Melanocyte of skin (primary cell): Measurements from ENCODE around the gene ZNF134. TPM values are rescaled to one million over a fixed set of nuclear protein-coding genes. Genes with fewer than 3 reads are reported as not detected.

ENCODE experiments used
- total RNA-seq, 2 donors: library from RNA; depleted of rRNA; stranded (reverse); fragments of >200 nt; gene quantifications; 2 replicates each; pipeline ENCODE4 v1.2.3, GENCODE V29; 2012

Gene ZNF134
- 10 to 100 TPM; 20.0 to 21.6 TPM for total RNA-seq

DNA sequence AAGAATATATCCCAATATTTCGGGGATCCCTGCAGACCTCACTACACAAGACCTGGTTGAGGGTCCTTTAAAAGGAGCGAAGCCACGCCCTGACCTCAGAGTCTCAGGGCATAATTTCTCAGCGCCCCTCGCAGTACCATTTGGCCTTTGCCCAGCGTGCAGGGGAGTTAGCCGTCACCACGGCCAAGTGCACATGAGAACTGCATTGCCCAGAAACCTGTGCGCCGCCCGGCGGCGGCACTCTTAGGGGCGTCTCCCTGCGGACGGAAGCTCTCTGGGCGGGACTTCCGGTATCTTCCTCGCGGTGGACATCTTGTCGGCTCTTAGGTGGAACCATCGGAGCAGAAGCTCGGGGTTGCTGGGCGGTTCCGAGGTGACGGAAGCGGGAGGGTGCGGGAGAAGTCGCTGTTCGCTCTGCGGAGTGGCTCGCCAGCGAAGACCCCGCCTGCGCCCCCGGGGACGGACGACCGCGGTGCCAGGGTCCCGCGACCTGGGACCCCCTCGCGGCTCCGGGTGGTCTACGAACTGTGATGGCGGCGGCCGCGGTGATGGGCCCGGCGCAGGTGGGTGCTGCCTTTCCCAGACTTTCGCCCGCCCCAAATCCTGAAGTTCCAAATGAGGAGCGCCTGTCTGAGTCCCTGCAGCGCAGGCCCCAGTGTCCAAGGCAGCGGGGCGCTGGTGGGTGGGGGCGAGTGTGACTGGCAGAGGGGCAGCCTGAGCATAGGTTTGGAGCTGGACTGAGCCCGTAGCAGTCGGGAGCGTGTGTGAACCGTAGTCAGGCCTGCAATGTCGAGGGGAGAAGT lies at the start of gene ZNF134:
Gene ZNF134 (plus strand): TSS at position 302 of the 803 bp plus-strand sequence. CDS start 5,227 bp downstream, outside the sequence.

DNA sequence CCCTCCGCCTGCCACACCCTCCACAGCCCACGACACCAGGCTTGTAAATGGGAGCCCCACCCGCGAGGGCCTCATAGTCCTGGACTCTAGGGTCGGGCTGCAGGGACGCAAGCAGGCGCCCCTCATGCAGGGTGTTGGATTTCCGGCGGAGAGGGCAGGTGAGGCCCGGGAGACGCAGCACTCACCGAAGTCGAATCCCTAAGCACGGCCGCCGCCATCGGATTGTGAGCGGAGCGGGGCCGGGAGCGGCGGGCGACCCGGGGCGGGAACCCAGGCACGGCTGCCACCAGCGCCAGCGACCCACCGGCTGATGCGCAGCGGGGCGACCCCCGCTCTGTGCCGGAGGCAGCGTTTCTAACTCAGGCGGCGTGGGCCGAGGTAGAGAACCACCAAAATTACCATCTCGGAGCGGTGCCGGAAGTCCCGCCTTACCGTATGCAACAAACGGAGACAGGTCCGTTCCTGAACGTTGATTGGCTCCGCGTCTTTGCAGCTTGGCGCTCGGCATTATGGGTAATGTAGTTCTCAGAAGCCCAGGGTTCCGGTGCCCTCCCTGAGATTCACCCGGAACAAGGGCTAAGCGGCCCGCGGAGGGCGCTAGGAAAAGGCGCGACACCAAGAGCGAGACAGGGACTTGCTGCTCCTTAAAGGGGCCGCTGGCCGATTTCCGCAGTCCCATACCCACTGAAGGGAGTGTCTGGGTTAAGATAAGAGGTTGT lies 35.4 kb upstream of the ZNF134 start, which contains the start of gene ZNF416:
Gene ZNF416 (minus strand): TSS at position 425 of the 719 bp plus-strand sequence. CDS start 207 bp downstream, at position 218.

GRCh38 chr19:57583521-57584416 lies 30.3 kb upstream of the ZNF134 start, which contains the start of gene ZIK1:
ZIK1 (plus strand) TSS chr19:57584145; CDS start chr19:57584357, 212 bp downstream.

GRCh38 chr19:57599761-57600383 lies 14.2 kb upstream of the ZNF134 start, which contains the start of gene ZNF530:
ZNF530 (plus strand) TSS chr19:57599885; CDS start chr19:57604346, 4,461 bp downstream.

DNA sequence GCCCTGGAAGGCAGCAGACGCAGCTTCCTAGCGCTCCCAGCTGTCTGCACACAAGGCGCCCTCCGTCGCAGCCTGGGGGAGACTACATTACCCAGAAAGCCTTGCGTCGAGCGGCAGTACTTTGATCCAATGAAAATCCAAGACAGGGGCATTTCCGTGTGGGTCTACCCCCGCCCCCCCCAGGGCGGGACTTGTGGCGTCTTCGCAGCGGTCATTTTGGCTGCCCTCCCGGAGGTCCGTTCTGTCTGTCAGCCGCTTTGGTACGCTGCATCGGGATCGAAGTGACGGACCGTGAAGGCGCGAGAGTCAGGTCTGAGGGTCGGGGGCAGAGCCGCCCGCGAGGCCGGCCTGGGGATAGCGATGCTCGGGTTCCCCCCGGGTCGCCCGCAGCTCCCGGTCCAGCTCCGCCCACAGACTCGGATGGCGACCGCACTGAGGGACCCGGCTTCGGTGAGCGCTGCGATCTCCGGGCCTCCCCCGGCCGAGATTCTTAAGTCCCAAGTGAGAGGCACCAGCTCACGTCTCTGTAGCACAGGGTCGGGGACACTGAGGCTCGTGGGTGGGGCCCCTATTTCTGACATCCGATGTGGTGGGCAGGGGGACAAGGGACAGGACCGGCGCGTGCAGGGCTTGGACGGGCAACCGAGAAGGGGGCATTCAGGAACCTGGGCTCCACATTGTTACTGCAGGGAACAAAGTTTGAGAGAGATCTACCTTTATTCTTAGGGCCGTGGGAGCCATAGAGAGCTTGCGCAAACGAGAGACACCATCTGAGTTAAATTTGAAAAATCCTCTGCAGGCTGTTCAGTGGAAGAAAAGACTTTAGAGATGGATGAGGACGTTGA lies 19.2 kb downstream of the ZNF134 start, which contains the start of gene ZNF211:
Gene ZNF211 (plus strand): TSS at position 182 of the 845 bp plus-strand sequence. CDS start 179 bp downstream, at position 361.

DNA sequence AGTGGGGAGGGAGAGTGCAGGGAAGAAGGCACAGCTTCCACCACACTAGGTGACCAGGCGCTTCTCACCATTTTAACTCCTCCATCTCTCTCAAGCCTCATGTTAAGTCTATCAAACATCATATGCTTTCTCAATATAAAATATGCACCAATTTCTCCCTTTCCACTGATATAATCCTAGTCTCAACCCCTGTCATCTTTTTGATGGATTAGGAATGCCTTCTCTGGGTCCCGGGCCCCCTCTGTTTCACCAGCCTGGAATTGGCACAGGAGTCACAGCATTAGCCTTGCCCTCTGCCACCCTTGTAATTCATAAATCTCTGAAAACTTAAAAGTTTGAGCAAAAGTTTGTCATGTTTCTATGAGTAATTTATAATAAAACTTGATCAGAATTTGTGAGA lies 54.6 kb downstream of the ZNF134 start, which contains the start of gene ZSCAN4:
Gene ZSCAN4 (plus strand): TSS at position 301 of the 400 bp plus-strand sequence. CDS start 7,211 bp downstream, outside the sequence.

Other genes with a start within 250 kb of the ZNF134 start
- gene ZNF548, start 224.4 kb upstream of the ZNF134 start, total RNA-seq, result 10 to 100 TPM; 15.5 to 16.7 TPM
- 10 to 100 TPM; 12.3 to 14.5 TPM for gene ZNF17, start 203.1 kb upstream of the ZNF134 start, total RNA-seq
- gene ZNF749, start 178.9 kb upstream of the ZNF134 start, total RNA-seq, result 10 to 100 TPM; 71.9 to 86.3 TPM
- gene VN1R1, start 157.1 kb upstream of the ZNF134 start, total RNA-seq, result under 1 TPM; under 0.01 to 0.33 TPM
- 10 to 100 TPM; 16.0 to 16.2 TPM for gene ZNF772, start 136.7 kb upstream of the ZNF134 start, total RNA-seq
- 10 to 100 TPM; 12.7 to 21.7 TPM for gene ZNF419, start 126.5 kb upstream of the ZNF134 start, total RNA-seq
- gene ZNF773, start 114.3 kb upstream of the ZNF134 start, total RNA-seq, result 10 to 100 TPM; 16.7 to 27.9 TPM
- 10 to 100 TPM; 12.3 to 15.1 TPM for gene ZNF549, start 86.9 kb upstream of the ZNF134 start, total RNA-seq
- 1 to 10 TPM; 6.5 to 7.3 TPM for gene ZNF550, start 54.4 kb upstream of the ZNF134 start, total RNA-seq
- gene ZNF416, start 35.3 kb upstream of the ZNF134 start, total RNA-seq, result 1 to 10 TPM; 4.8 to 5.7 TPM
- gene ZIK1, start 30.1 kb upstream of the ZNF134 start, total RNA-seq, result 10 to 100 TPM in 1 of 2 donors, 1 to 10 TPM in 1; 9.3 to 14.7 TPM
- 1 to 10 TPM; 7.6 to 7.7 TPM for gene ZNF530, start 14.4 kb upstream of the ZNF134 start, total RNA-seq
- gene ZNF211, start 18.9 kb downstream of the ZNF134 start, total RNA-seq, result 1 to 10 TPM; 9.0 to 9.6 TPM
- not detected for gene ZSCAN4, start 54.7 kb downstream of the ZNF134 start, total RNA-seq
- gene ZNF551, start 67.7 kb downstream of the ZNF134 start, total RNA-seq, result 10 to 100 TPM in 1 of 2 donors, 1 to 10 TPM in 1; 6.9 to 11.7 TPM
- 1 to 10 TPM; 2.7 to 5.9 TPM for gene ZNF154, start 95.0 kb downstream of the ZNF134 start, total RNA-seq
- 10 to 100 TPM in 1 of 2 donors, 1 to 10 TPM in 1; 9.7 to 12.0 TPM for gene ZNF671, start 113.4 kb downstream of the ZNF134 start, total RNA-seq
- 10 to 100 TPM; 14.7 to 15.5 TPM for gene ZNF776, start 132.6 kb downstream of the ZNF134 start, total RNA-seq
- 10 to 100 TPM in 1 of 2 donors, 1 to 10 TPM in 1; 9.6 to 12.0 TPM for gene ZNF586, start 155.4 kb downstream of the ZNF134 start, total RNA-seq
- 1 to 10 TPM; 5.0 to 8.3 TPM for gene ZNF552, start 200.7 kb downstream of the ZNF134 start, total RNA-seq
- gene ZNF587B, start 216.1 kb downstream of the ZNF134 start, total RNA-seq, result 10 to 100 TPM; 13.4 to 34.0 TPM
- 10 to 100 TPM; 21.0 to 29.0 TPM for gene ZNF587, start 235.6 kb downstream of the ZNF134 start, total RNA-seq